KMS-11 (cell line): Measurements from ENCODE around the gene KAZN.

Source experiments
- H2AFZ ChIP-seq: fragments of 200-600 bp; sonication (generic); 2 replicates; pipeline ENCODE4 v1.6.1; 2016; ENCODE audit warnings: antibody characterized with exemption, mixed run types, low read depth
- H3K27ac ChIP-seq: fragments of 200-600 bp; sonication (generic); 2 replicates; pipeline ENCODE4 v1.6.1; 2016; ENCODE audit warnings: mild to moderate bottlenecking, mixed run types
- H3K27me3 ChIP-seq: fragments of 200-600 bp; sonication (generic); 2 replicates; pipeline ENCODE4 v1.6.1; 2017; ENCODE audit warnings: mild to moderate bottlenecking, low read depth, mixed run types, moderate library complexity; ENCODE audit not compliant: insufficient read depth
- H3K36me3 ChIP-seq: fragments of 200-600 bp; sonication (generic); 2 replicates; pipeline ENCODE4 v1.6.1; 2017; ENCODE audit warnings: mild to moderate bottlenecking, mixed run types; ENCODE audit not compliant: insufficient read depth
- H3K4me1 ChIP-seq: fragments of 200-600 bp; sonication (generic); 2 replicates; pipeline ENCODE4 v1.6.1; 2016; ENCODE audit warnings: mild to moderate bottlenecking, low read depth, mixed run types; ENCODE audit not compliant: poor library complexity, severe bottlenecking
- H3K4me2 ChIP-seq: fragments of 200-600 bp; sonication (generic); 2 replicates; pipeline ENCODE4 v1.7.0; 2016; ENCODE audit warnings: mild to moderate bottlenecking, mixed run types
- H3K4me3 ChIP-seq: fragments of 200-600 bp; sonication (generic); IDR thresholded peaks from 2 replicates; pipeline ENCODE4 v1.6.1; 2017; ENCODE audit warnings: low read depth, low read length, mixed read lengths; ENCODE audit not compliant: insufficient read depth
- H3K79me2 ChIP-seq: fragments of 200-600 bp; sonication (generic); 2 replicates; pipeline ENCODE4 v1.6.1; 2016; ENCODE audit warnings: low read depth, mixed run types; ENCODE audit not compliant: insufficient read depth
- H3K9ac ChIP-seq: fragments of 200-600 bp; sonication (generic); 2 replicates; pipeline ENCODE4 v1.6.1; 2016; ENCODE audit warnings: mild to moderate bottlenecking, mixed run types
- H4K20me1 ChIP-seq: fragments of 200-600 bp; sonication (generic); 2 replicates; pipeline ENCODE4 v1.6.1; 2016; ENCODE audit warnings: mild to moderate bottlenecking, mixed run types; ENCODE audit not compliant: insufficient read depth
- TF ChIP-seq, protein P1 (sequence below): fragments of 200-600 bp; sonication (generic); conservative IDR thresholded peaks from 2 replicates; pipeline ENCODE4 v1.6.1; 2017; ENCODE audit warnings: low read depth, mild to moderate bottlenecking, antibody characterized with exemption, low read length, moderate library complexity, mixed read lengths

The KAZN gene

DNA sequence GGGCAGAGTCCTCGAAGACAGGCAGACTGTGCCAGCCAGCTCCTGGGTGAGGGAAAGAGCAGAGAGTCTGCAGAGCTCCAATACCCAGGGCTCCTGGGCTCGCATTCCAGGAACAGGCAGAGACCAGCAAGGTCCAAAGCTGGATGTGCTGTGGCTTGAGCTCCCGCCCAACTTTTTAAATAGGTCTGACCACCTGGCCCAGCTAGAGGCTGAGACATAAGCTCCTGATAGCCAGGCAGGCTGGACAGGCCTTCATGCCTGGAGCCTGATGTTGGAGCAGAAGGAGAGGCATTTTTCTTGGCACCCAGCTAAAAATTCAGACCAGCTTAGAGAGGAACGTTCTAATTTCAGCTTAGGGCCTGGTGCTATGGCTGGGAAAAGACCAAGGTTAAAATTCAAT is 376.6 kb downstream of the KAZN start:
- Histone ChIP-seq H3K27me3 (no peaks in the 10 kb centered on the region), H3K36me3 (no peaks in the 10 kb centered on the region), H3K9ac (no peak overlapping the region), H3K4me2 (no peak overlapping the region), H3K79me2 (no peaks in the 10 kb centered on the region), H2AFZ (no peak overlapping the region), H3K4me1 (no peaks in the 10 kb centered on the region), H4K20me1 (no peaks in the 10 kb centered on the region), H3K27ac (no peak overlapping the region), H3K4me3 (no peak overlapping the region)
- TF ChIP-seq, protein P1, sequence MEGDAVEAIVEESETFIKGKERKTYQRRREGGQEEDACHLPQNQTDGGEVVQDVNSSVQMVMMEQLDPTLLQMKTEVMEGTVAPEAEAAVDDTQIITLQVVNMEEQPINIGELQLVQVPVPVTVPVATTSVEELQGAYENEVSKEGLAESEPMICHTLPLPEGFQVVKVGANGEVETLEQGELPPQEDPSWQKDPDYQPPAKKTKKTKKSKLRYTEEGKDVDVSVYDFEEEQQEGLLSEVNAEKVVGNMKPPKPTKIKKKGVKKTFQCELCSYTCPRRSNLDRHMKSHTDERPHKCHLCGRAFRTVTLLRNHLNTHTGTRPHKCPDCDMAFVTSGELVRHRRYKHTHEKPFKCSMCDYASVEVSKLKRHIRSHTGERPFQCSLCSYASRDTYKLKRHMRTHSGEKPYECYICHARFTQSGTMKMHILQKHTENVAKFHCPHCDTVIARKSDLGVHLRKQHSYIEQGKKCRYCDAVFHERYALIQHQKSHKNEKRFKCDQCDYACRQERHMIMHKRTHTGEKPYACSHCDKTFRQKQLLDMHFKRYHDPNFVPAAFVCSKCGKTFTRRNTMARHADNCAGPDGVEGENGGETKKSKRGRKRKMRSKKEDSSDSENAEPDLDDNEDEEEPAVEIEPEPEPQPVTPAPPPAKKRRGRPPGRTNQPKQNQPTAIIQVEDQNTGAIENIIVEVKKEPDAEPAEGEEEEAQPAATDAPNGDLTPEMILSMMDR = no peak

DNA sequence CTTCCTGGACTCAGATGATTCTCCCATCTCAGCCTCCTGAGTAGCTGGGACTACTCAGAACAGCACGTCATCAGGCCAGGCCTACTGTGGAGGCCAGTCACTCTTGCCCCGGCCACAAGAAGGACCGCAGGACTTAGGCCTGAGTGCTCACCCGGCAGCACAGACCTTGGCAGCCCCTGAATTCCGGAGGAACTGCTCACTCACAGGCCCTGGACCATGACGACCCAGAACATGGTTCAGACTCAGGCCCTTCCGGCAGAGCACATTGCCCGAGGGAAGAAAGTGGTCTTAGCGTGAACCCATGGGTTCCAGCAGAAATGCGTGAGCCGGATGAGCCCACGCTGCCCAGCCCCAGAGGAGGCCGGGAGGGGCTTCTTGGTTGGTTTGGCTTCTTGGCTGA is 377.8 kb downstream of the KAZN start:
- TF ChIP-seq, protein P1 = no peak
- Histone ChIP-seq H3K27me3 (no peaks in the 10 kb centered on the region), H3K9ac (no peak overlapping the region), H4K20me1 (no peaks in the 10 kb centered on the region), H3K4me3 (no peak overlapping the region), H3K79me2 (no peaks in the 10 kb centered on the region), H3K4me2 (no peak overlapping the region), H3K4me1 (no peaks in the 10 kb centered on the region), H3K27ac (no peak overlapping the region), H3K36me3 (no peaks in the 10 kb centered on the region), H2AFZ (no peak overlapping the region)

DNA sequence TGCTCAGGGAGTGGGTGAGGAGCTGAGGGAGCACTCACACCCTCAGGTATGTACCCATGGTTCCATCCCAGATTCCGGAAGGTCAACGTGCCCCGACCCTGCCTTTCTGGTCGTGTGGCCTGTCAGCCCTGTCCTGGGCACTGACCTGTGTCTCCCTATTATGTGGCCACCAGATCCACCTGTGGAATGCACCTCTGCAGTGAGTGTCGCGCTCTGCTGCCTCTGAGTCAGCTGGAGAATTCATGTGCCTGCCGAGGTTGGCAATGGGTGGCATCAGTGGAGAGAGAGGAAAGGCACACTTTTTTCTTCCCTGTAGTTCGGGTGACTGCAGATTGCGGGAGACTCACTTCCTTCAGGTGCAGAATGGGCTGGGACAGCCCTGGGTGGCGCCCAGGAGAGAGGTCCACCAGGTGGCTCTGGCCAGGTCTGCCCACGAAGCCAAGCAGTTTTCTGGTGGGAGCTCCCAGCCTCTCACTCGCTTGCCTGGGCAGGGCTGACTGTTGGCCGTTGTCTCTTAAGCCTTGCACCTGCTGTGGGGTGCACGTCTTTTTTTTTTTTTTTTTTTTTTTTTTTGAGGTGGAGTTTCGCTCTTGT is 378.9 kb downstream of the KAZN start:
- Histone ChIP-seq H3K9ac (no peak overlapping the region), H2AFZ (no peak overlapping the region), H3K36me3 (no peaks in the 10 kb centered on the region), H3K4me1 (no peaks in the 10 kb centered on the region), H3K4me3 (no peak overlapping the region), H3K4me2 (no peak overlapping the region), H4K20me1 (no peaks in the 10 kb centered on the region), H3K79me2 (no peaks in the 10 kb centered on the region), H3K27me3 (no peaks in the 10 kb centered on the region), H3K27ac (no peak overlapping the region)
- TF ChIP-seq, protein P1 = no peak

DNA sequence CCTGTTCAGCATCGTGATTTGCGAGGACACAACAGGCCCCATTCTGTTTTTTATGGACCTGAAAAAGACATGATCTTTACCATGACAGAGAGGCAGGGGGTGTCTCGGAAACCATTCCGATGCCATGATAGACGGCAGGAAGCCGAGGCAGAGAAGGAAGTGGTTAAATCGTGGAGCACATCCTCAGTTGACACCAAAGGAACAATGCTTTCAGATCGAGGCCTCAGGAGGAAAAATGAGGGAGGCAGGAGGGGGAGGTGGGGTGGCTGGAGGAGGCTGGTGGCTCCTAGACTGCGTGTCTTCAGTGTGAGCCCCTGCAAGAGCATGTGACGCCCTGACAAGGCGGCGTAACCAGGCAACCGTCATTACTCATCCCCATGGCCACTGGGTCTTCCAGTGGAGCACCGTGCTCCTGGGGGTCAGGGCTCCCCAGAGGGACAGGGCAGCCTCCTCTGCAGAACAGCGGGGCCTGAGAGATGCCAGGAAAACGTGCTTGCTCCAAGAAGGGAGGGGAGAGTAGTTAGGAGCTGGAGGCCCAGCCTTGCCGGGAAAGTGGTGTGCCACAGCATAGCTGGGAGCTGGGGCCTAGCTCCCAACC is 382.2 kb downstream of the KAZN start:
- no peaks in the 10 kb centered on the region for H3K36me3 ChIP-seq
- no peak overlapping the region for H3K27ac ChIP-seq
- H4K20me1 ChIP-seq = no peaks in the 10 kb centered on the region
- no peaks in the 10 kb centered on the region for H3K79me2 ChIP-seq
- no peak overlapping the region for H3K4me2 ChIP-seq
- H2AFZ ChIP-seq = no peak overlapping the region
- no peak overlapping the region for H3K4me3 ChIP-seq
- H3K9ac ChIP-seq = no peak overlapping the region
- H3K27me3 ChIP-seq = no peaks in the 10 kb centered on the region
- TF ChIP-seq, protein P1 = no peak
- no peaks in the 10 kb centered on the region for H3K4me1 ChIP-seq
